Stimulated activated naive CD8-positive, alpha-beta T cell treated with anti-CD3 and anti-CD28 coated beads, Interleukin-15, amount 100 ng/mL, for 72 hours (primary cell): Measurements from ENCODE around the gene MYO18A.
"Not testable (repeated sequence)": the region's sequence is repeated elsewhere in the genome, so short reads cannot be mapped to it uniquely, and the experiment has no call there.

Experiments
- ATAC-seq: fragments of 150-1000 bp; cut with Tn5 transposase; 2 replicates; pipeline ENCODE4 v1.10.0; 2021; ENCODE audit warnings: mild to moderate bottlenecking, moderate library complexity
- DNase-seq, 2 donors: peaks; one replicate each; pipeline ENCODE4 v3.0.0; 2021 to 2022
- H3K27ac Mint-ChIP-seq, 2 donors: one replicate each; pipeline ENCODE4 v1.8.0; 2022; ENCODE audit warnings: mild to moderate bottlenecking in 2 of 2, mixed read lengths in 2 of 2, moderate library complexity in 2 of 2
- H3K27me3 Mint-ChIP-seq: one replicate; pipeline ENCODE4 v1.8.0; 2022; ENCODE audit warnings: mixed read lengths
- H3K4me1 Mint-ChIP-seq: one replicate; pipeline ENCODE4 v1.8.0; 2022; ENCODE audit warnings: mild to moderate bottlenecking, mixed read lengths
- H3K4me3 Mint-ChIP-seq, 2 donors: one replicate each; pipeline ENCODE4 v1.8.0; 2022; ENCODE audit warnings: mild to moderate bottlenecking in 2 of 2, mixed read lengths in 2 of 2, moderate library complexity in 1 of 2
- H3K9me3 Mint-ChIP-seq, 2 donors: one replicate each; pipeline ENCODE4 v1.8.0; 2022; ENCODE audit warnings: mixed read lengths in 2 of 2

The MYO18A gene

GRCh38 chr17:29102741-29103181, 77.4 kb downstream of the MYO18A start:
- no peak for ATAC-seq
- no peak for DNase-seq
- Mint-ChIP-seq H3K4me1 (peaks cover 12% of the 10 kb centered on the region), H3K27ac (no peak overlapping the region), H3K4me3 (no peak overlapping the region), H3K9me3 (no peaks in the 10 kb centered on the region), H3K27me3 (no peaks in the 10 kb centered on the region)

- no peaks in the 10 kb centered on the region for H3K27me3 Mint-ChIP-seq
- ATAC-seq = no peak
- H3K4me3 Mint-ChIP-seq = no peak overlapping the region
- no peak for DNase-seq
- H3K27ac Mint-ChIP-seq = no peak overlapping the region
- peaks cover 12% of the 10 kb centered on the region for H3K4me1 Mint-ChIP-seq
- H3K9me3 Mint-ChIP-seq = no peaks in the 10 kb centered on the region
Observed at GRCh38 chr17:29102046-29102445, 78.2 kb downstream of the MYO18A start.

GRCh38 chr17:29100296-29100695, 79.9 kb downstream of the MYO18A start:
- ATAC-seq = no peak
- Mint-ChIP-seq H3K27ac (no peak overlapping the region), H3K27me3 (no peaks in the 10 kb centered on the region), H3K4me1 (peaks cover 12% of the 10 kb centered on the region), H3K4me3 (no peak overlapping the region), H3K9me3 (no peaks in the 10 kb centered on the region)
- no peak for DNase-seq

- H3K27ac Mint-ChIP-seq = peak overlapping the region in 1 of 2 donors; percentile 9
- no peak for ATAC-seq
- no peak for DNase-seq
- H3K9me3 Mint-ChIP-seq = no peaks in the 10 kb centered on the region
- H3K27me3 Mint-ChIP-seq = no peaks in the 10 kb centered on the region
- peaks cover 12% of the 10 kb centered on the region for H3K4me1 Mint-ChIP-seq
- no peak overlapping the region for H3K4me3 Mint-ChIP-seq
Observed at GRCh38 chr17:29099527-29099926, 80.7 kb downstream of the MYO18A start.

GRCh38 chr17:29096094-29096493, 84.1 kb downstream of the MYO18A start:
- Mint-ChIP-seq H3K27me3 (no peaks in the 10 kb centered on the region), H3K4me1 (peaks cover 12% of the 10 kb centered on the region), H3K4me3 (no peak overlapping the region), H3K9me3 (no peaks in the 10 kb centered on the region), H3K27ac (no peak overlapping the region)
- ATAC-seq = no peak
- no peak for DNase-seq

- Mint-ChIP-seq H3K4me3 (no peak overlapping the region), H3K9me3 (no peaks in the 10 kb centered on the region), H3K4me1 (peaks cover 11% of the 10 kb centered on the region), H3K27me3 (no peaks in the 10 kb centered on the region), H3K27ac (no peak overlapping the region)
- ATAC-seq (no peak), DNase-seq (no peak)
Observed at GRCh38 chr17:29095439-29095838, 84.8 kb downstream of the MYO18A start.

GRCh38 chr17:29094101-29094708, 86.0 kb downstream of the MYO18A start:
- Mint-ChIP-seq H3K9me3 (no peaks in the 10 kb centered on the region), H3K27me3 (no peaks in the 10 kb centered on the region)
- DNase-seq = no peak

GRCh38 chr17:29093090-29093871, 86.9 kb downstream of the MYO18A start:
- ATAC-seq = no peak
- Mint-ChIP-seq H3K4me1 (no peaks in the 10 kb centered on the region), H3K9me3 (no peaks in the 10 kb centered on the region), H3K4me3 (no peak overlapping the region), H3K27me3 (no peaks in the 10 kb centered on the region), H3K27ac (peak overlapping the region in 1 of 2 donors; percentile 67)
- no peak for DNase-seq

More at GRCh38 chr17:29094101-29094708, 86.0 kb downstream of the MYO18A start:
- H3K4me1 Mint-ChIP-seq = no peaks in the 10 kb centered on the region
- H3K4me3 Mint-ChIP-seq = no peak overlapping the region
- ATAC-seq = no peak
- H3K27ac Mint-ChIP-seq = no peak overlapping the region

- H3K4me3 Mint-ChIP-seq = no peak overlapping the region
- no peak for DNase-seq
- no peak overlapping the region for H3K27ac Mint-ChIP-seq
- no peaks in the 10 kb centered on the region for H3K27me3 Mint-ChIP-seq
- no peaks in the 10 kb centered on the region for H3K9me3 Mint-ChIP-seq
- H3K4me1 Mint-ChIP-seq = no peaks in the 10 kb centered on the region
- ATAC-seq = no peak
Observed at GRCh38 chr17:29091606-29092289, 88.5 kb downstream of the MYO18A start.

GRCh38 chr17:29090750-29091605, 89.2 kb downstream of the MYO18A start:
- H3K9me3 Mint-ChIP-seq = no peaks in the 10 kb centered on the region
- DNase-seq (no peak), ATAC-seq (no peak)
- H3K27me3 Mint-ChIP-seq = no peaks in the 10 kb centered on the region
- peak overlapping the region; percentile 29 to 88 for H3K27ac Mint-ChIP-seq
- H3K4me1 Mint-ChIP-seq = no peaks in the 10 kb centered on the region
- no peak overlapping the region for H3K4me3 Mint-ChIP-seq

- Mint-ChIP-seq H3K9me3 (no peaks in the 10 kb centered on the region), H3K27me3 (no peaks in the 10 kb centered on the region), H3K4me3 (no peak overlapping the region), H3K27ac (no peak overlapping the region), H3K4me1 (no peaks in the 10 kb centered on the region)
- no peak for ATAC-seq
- DNase-seq = no peak
Observed at GRCh38 chr17:29090108-29090507, 90.1 kb downstream of the MYO18A start.

- Mint-ChIP-seq H3K9me3 (no peaks in the 10 kb centered on the region), H3K4me1 (no peaks in the 10 kb centered on the region), H3K27me3 (no peaks in the 10 kb centered on the region), H3K4me3 (no peak overlapping the region), H3K27ac (peak overlapping the region in 1 of 2 donors; percentile 61)
- ATAC-seq (no peak), DNase-seq (no peak)
Observed at GRCh38 chr17:29089601-29090044, 90.6 kb downstream of the MYO18A start.

GRCh38 chr17:29088782-29089181, 91.4 kb downstream of the MYO18A start:
- not testable (repeated sequence) for H3K4me1 Mint-ChIP-seq, H3K27me3 Mint-ChIP-seq, H3K4me3 Mint-ChIP-seq, H3K9me3 Mint-ChIP-seq, ATAC-seq, DNase-seq
- H3K27ac Mint-ChIP-seq = peak overlapping the region in 1 of 2 donors; percentile 44

GRCh38 chr17:29086628-29087332, 93.4 kb downstream of the MYO18A start:
- Mint-ChIP-seq H3K9me3 (no peaks in the 10 kb centered on the region), H3K27me3 (no peaks in the 10 kb centered on the region), H3K27ac (peak overlapping the region in 1 of 2 donors; percentile 89), H3K4me3 (no peak overlapping the region), H3K4me1 (no peaks in the 10 kb centered on the region)
- no peak for ATAC-seq
- no peak for DNase-seq

GRCh38 chr17:29085223-29085622, 95.0 kb downstream of the MYO18A start:
- no peak overlapping the region for H3K4me3 Mint-ChIP-seq
- DNase-seq = no peak
- no peak for ATAC-seq
- H3K9me3 Mint-ChIP-seq = no peaks in the 10 kb centered on the region
- H3K4me1 Mint-ChIP-seq = no peaks in the 10 kb centered on the region
- no peak overlapping the region for H3K27ac Mint-ChIP-seq
- no peaks in the 10 kb centered on the region for H3K27me3 Mint-ChIP-seq
